Left ventricle myocardium inferior (tissue), 1 donor: Measurements from ENCODE around the gene ASIC2. TPM values are rescaled to one million over a fixed set of nuclear protein-coding genes. Genes with fewer than 3 reads are reported as not detected.

Source experiments
- DNase-seq: peaks from one replicate; pipeline ENCODE4 v3.0.0-alpha.2; 2020
- H3K27ac ChIP-seq: fragments of 200-600 bp; replicated peaks from 2 replicates; pipeline ENCODE4 v1.8.0; 2021
- H3K27me3 ChIP-seq: fragments of 200-600 bp; 2 replicates; pipeline ENCODE4 v1.8.0; 2021; ENCODE audit warnings: low read depth
- H3K36me3 ChIP-seq: fragments of 200-600 bp; 2 replicates; pipeline ENCODE4 v1.8.0; 2021
- H3K4me1 ChIP-seq: fragments of 200-600 bp; 2 replicates; pipeline ENCODE4 v1.8.0; 2021
- H3K4me3 ChIP-seq: fragments of 200-600 bp; 2 replicates; pipeline ENCODE4 v1.8.0; 2021; ENCODE audit warnings: mild to moderate bottlenecking, moderate library complexity
- H3K9me3 ChIP-seq: fragments of 200-600 bp; replicated peaks from 2 replicates; pipeline ENCODE4 v1.8.0; 2021
- CTCF ChIP-seq: fragments of 200-600 bp; IDR thresholded peaks from 2 replicates; pipeline ENCODE4 v1.8.0; 2021; ENCODE audit warnings: antibody characterized with exemption, mild to moderate bottlenecking, borderline replicate concordance
- intact Hi-C: fragments of 100-400 bp; cut with micrococcal nuclease; formaldehyde crosslinking; loops from one replicate; pipeline ENCODE4 v1.11.0; 2022
- total RNA-seq: library from RNA; stranded (reverse); fragmentation: NEBNext Ultra II Directional; extraction: Animal tissue kit (Norgen Biotek cat#: 25700); gene quantifications from one replicate; pipeline ENCODE4 v1.2.1, GENCODE V29; 2021
- donor health status: DM: no; HTN: yes; CAD: no; lungs with severe emphysema.

The ASIC2 gene
- total RNA-seq, 1 donor from 2014 or later, result not detected

DNA sequence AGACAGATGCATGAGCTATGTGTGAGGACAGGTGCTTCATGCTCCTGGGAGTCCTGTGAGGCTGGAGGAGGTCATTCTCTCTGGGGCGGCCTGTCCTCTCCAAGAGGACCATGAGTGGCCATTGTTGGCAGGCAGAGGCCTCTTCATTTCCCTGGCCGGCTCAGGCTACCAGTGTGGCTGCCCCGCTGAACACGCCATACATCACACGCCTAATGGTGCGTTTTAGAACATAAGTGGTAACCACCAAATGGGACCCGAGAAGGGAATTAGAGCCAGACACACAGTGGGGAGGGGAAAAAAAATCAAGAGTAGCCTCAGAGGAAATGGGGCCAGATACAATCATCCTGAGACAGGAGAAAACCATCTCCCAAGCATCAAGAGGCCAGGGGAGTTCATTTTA lies 161.5 kb downstream of the ASIC2 start:
- Histone ChIP-seq H3K4me1 (no peaks in the 10 kb centered on the region), H3K36me3 (no peaks in the 10 kb centered on the region), H3K4me3 (no peak overlapping the region), H3K9me3 (no peaks in the 10 kb centered on the region), H3K27ac (no peak overlapping the region), H3K27me3 (peaks cover 89% of the 10 kb centered on the region)
- TF ChIP-seq CTCF, result no peak
- DNase-seq, result no peak
- intact Hi-C loops, result no loop called here

GRCh38 chr17:33127706-33128105 lies 165.4 kb downstream of the ASIC2 start:
- TF ChIP-seq CTCF, result no peak
- intact Hi-C loops, result no loop called here
- no peaks in the 10 kb centered on the region for H3K4me1 ChIP-seq
- peaks cover 82% of the 10 kb centered on the region for H3K27me3 ChIP-seq
- H3K27ac ChIP-seq, result no peak overlapping the region
- H3K4me3 ChIP-seq, result no peak overlapping the region
- no peaks in the 10 kb centered on the region for H3K9me3 ChIP-seq
- no peaks in the 10 kb centered on the region for H3K36me3 ChIP-seq
- DNase-seq, result no peak

DNA sequence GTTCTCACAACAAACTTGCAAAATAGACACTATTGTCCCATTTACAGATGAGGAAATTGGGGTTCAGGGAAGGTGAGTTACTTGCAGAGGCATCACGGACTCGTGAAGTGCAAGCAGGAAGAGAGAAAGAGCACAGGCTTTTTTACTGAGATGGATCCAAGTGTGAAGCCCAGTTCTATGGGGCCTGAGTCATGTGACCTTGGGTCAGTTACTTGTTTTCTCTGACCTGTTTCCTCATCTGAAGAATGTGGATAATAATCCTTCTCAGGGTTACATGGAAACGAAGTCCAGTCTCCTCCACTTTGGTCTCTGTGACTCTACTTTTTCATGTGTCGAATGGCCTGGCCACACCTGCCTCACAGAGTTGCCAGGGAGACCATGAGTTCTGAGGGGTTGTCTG lies 167.0 kb downstream of the ASIC2 start:
- intact Hi-C loops, result no loop called here
- Histone ChIP-seq H3K9me3 (no peaks in the 10 kb centered on the region), H3K36me3 (no peaks in the 10 kb centered on the region), H3K27me3 (peaks cover 82% of the 10 kb centered on the region), H3K27ac (no peak overlapping the region), H3K4me3 (no peak overlapping the region), H3K4me1 (no peaks in the 10 kb centered on the region)
- TF ChIP-seq CTCF, result no peak
- no peak for DNase-seq

DNA sequence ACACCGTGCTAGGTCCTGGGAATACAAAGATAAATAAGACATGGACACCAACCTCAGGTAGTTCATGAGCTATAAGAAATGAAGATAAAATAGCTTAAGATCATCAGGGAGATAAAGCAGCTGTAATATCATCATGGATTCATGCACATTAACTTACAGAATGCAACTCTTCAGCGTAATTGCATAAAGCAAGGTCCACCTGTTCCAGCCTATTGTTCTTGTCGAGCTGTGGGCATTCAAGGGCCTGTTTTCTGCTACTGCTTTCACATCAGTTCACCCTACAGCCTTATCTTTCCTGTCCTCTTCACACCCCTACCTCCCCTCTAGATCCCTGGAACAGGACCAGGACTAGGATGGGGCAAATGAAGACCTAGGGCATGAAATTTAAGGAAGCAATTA lies 167.5 kb downstream of the ASIC2 start:
- Histone ChIP-seq H3K9me3 (no peaks in the 10 kb centered on the region), H3K4me1 (no peaks in the 10 kb centered on the region), H3K4me3 (no peak overlapping the region), H3K27ac (no peak overlapping the region), H3K27me3 (peaks cover 82% of the 10 kb centered on the region), H3K36me3 (no peaks in the 10 kb centered on the region)
- intact Hi-C loops, result no loop called here
- TF ChIP-seq CTCF, result no peak
- no peak for DNase-seq

DNA sequence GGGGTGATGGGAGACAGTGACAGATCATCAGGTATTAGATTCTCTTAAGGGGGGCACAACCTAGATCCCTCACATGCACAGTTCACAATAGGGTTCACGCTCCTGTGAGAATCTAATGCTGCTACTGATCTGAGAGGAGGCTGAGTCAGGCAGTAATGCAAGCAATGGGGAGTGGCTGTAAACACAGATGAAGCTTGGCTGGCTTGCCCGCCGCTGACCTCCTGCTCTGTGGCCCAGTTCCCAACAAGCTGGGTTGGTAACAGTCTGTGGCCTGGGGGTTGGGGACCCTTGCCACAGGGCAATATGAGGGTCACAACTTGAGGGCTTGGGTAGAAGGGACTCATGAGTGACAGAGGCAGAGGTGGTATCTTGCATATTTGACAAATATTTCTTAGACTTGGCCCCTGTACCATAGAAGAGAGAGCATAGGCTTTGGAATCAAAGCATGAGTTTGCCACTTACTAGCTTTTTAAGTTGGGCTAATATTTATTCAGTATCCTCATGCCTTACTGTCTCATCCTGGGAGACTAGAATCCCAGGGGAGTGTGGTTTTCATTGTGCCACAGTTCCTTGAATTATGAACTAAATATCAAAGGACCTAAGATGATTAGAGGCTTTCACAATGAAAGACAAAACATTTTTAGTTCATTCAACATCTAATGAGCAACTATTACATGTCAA lies 168.1 kb downstream of the ASIC2 start:
- TF ChIP-seq CTCF, result no peak
- Histone ChIP-seq H3K4me1 (no peaks in the 10 kb centered on the region), H3K27ac (no peak overlapping the region), H3K4me3 (no peak overlapping the region), H3K36me3 (no peaks in the 10 kb centered on the region), H3K27me3 (peaks cover 82% of the 10 kb centered on the region), H3K9me3 (no peaks in the 10 kb centered on the region)
- intact Hi-C loops, result no loop called here
- DNase-seq, result no peak
